Right lobe of liver (tissue), 6 donors: Measurements from ENCODE around the gene PTK7. TPM values are rescaled to one million over a fixed set of nuclear protein-coding genes. Genes with fewer than 3 reads are reported as not detected.

Experiments
- ATAC-seq, 4 donors: fragments of 200-7000 bp; cut with Tn5 transposase; one replicate each; pipeline ENCODE4 v1.9.1; 2020; ENCODE audit warnings: mild to moderate bottlenecking in 4 of 4, moderate library complexity in 4 of 4
- DNase-seq, 3 donors: peaks; one replicate each; pipeline ENCODE4 v3.0.0-alpha.2; 2020
- H3K27ac ChIP-seq, 3 donors: fragments of 200-600 bp; one replicate each; pipeline ENCODE4 v1.8.0; 2022
- H3K27me3 ChIP-seq, 2 donors: fragments of 200-600 bp; one replicate each; pipeline ENCODE4 v1.8.0; 2022
- H3K36me3 ChIP-seq, 4 donors: fragments of 200-600 bp; sonication (generic) in 1 of 4; one replicate each; pipeline versions ENCODE4 v1.5.1 to v1.8.0; 2017 to 2022; ENCODE audit warnings: control low read depth in 1 of 4
- H3K4me1 ChIP-seq, 4 donors: fragments of 200-600 bp; sonication (generic) in 1 of 4; one replicate each; pipeline versions ENCODE4 v1.5.1 to v1.8.0; 2017 to 2022; ENCODE audit warnings: control low read depth in 1 of 4
- H3K4me3 ChIP-seq, 3 donors: fragments of 200-600 bp; one replicate each; pipeline ENCODE4 v1.8.0; 2022
- H3K9me3 ChIP-seq, 4 donors: fragments of 200-600 bp; sonication (generic) in 1 of 4; one replicate each; pipeline versions ENCODE4 v1.5.1 to v1.8.0; 2017 to 2022; ENCODE audit warnings: control low read depth in 1 of 4
- POLR2A ChIP-seq: fragments of 450-650 bp; IDR thresholded peaks from one replicate; pipeline ENCODE4 v1.6.1; 2017; ENCODE audit warnings: antibody characterized with exemption, mild to moderate bottlenecking
- WGBS: methylation state at CpG from one replicate; pipeline ENCODE4 v1.1.6; 2018; ENCODE audit warnings: low coverage, low lambda C conversion rate; ENCODE audit not compliant: insufficient coverage; ENCODE audit errors: missing lambda C conversion rate; 5-methylcytosine and 5-hydroxymethylcytosine counted together
- intact Hi-C, 2 donors: fragments of 100-400 bp; cut with DNase I; formaldehyde crosslinking; loops; one replicate each; pipeline versions ENCODE4 v1.11.2 to v1.14.1; 2022
- total RNA-seq, 6 experiments: library from RNA; depleted of rRNA in 2 of 6; stranded (reverse); fragments of >200 nt in 2 of 6; fragmentation: NEBNext Ultra II Directional in 3 of 6; extraction: Animal tissue kit (Norgen Biotek cat#: 25700) in 3 of 6; gene quantifications; one replicate each; pipeline versions ENCODE4 v1.1.0 to v1.2.4, GENCODE V29; 2016 to 2023
- TF ChIP-seq, protein P1 (sequence below), 4 donors: fragments of 200-600 bp in 3 of 4; fragments of 450-650 bp in 1 of 4; IDR thresholded peaks; one replicate each; pipeline versions ENCODE4 v1.5.1 to v1.8.0; 2016 to 2022; ENCODE audit warnings: antibody characterized with exemption in 4 of 4, mild to moderate bottlenecking in 2 of 4
- donor health status: DM: no; HTN: yes; CAD: no.
- donor health status: DM: no; HTN: no; CAD: no.
- donor health status: DM: no; HTN: no; CAD: no.
- donor health status: DM: no; HTN: yes; CAD: no.
- donor health status: DM: no; HTN: yes; CAD: no.

The PTK7 gene
- total RNA-seq, 6 experiments from 2014 or later, result 0.55 to 1.8 (median 0.99) TPM

DNA sequence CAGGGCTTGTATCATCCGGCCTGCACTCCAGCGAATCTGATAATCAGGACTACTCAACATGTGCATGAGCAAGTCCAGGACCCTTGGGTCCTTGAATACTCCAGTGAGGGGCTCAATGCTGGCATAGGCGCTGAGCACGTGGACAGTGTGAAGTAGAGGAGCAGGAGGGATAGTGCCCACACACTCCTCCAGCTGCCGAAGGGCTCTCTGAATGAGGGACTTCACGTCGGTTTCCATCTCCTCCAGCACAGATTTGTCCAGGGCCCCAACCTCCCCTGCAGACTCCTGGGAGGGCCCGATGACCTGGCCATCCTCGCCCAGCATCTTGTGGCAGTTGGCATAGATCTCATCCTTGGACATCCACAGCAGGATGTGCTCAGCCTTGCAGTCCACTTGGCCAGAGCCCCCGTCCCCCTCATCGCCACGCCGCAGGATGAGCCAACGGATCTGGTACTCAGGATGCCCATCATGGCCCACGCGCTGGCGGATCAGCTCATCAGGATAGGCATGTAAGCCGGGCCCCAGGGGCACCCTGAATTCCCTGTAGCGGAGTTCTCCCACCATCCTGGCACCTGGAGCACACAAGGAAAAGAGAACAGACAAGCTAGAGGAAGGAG is 23.8 kb upstream of the PTK7 start:
- Histone ChIP-seq H3K4me3 (peak overlapping the region in 1 of 3 donors; percentile 94), H3K27ac (peak overlapping the region in 1 of 3 donors; percentile 80), H3K9me3 (no peaks in the 10 kb centered on the region), H3K4me1 (peaks cover 0 to 3% (median 0%) of the 10 kb centered on the region in 4 donors), H3K27me3 (no peaks in the 10 kb centered on the region), H3K36me3 (peaks cover 0 to 34% (median 15%) of the 10 kb centered on the region in 4 donors)
- intact Hi-C loops, result no loop called here
- DNase-seq (peak in 1 of 3 donors; percentile 25), ATAC-seq (no peak)
- WGBS, result 77% methylated on average over 4 of the region's 19 CpGs
- TF ChIP-seq POLR2A, result no peak
- TF ChIP-seq, protein P1, sequence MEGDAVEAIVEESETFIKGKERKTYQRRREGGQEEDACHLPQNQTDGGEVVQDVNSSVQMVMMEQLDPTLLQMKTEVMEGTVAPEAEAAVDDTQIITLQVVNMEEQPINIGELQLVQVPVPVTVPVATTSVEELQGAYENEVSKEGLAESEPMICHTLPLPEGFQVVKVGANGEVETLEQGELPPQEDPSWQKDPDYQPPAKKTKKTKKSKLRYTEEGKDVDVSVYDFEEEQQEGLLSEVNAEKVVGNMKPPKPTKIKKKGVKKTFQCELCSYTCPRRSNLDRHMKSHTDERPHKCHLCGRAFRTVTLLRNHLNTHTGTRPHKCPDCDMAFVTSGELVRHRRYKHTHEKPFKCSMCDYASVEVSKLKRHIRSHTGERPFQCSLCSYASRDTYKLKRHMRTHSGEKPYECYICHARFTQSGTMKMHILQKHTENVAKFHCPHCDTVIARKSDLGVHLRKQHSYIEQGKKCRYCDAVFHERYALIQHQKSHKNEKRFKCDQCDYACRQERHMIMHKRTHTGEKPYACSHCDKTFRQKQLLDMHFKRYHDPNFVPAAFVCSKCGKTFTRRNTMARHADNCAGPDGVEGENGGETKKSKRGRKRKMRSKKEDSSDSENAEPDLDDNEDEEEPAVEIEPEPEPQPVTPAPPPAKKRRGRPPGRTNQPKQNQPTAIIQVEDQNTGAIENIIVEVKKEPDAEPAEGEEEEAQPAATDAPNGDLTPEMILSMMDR (IDR thresholded peaks at IDR 0.05), result no peak

- intact Hi-C loops, result no loop called here
- Histone ChIP-seq H3K4me1 (peaks cover 0 to 4% (median 0%) of the 10 kb centered on the region in 4 donors), H3K27me3 (no peaks in the 10 kb centered on the region), H3K36me3 (peaks cover 0 to 34% (median 14%) of the 10 kb centered on the region in 4 donors), H3K4me3 (peak overlapping the region; percentile 66 to 94 (median 75)), H3K27ac (peak overlapping the region; percentile 75 to 80 (median 79)), H3K9me3 (no peaks in the 10 kb centered on the region)
- WGBS, result 17% methylated on average over 10 of the region's 22 CpGs
- TF ChIP-seq, protein P1 (IDR thresholded peaks at IDR 0.05), result no peak
- TF ChIP-seq POLR2A, result no peak
- ATAC-seq (peak; percentile 31 to 40 (median 34)), DNase-seq (peak in 1 of 3 donors; percentile 49)
Measured at GRCh38 chr6:43052842-43053544, 23.1 kb upstream of the PTK7 start.

- TF ChIP-seq, protein P1 (IDR thresholded peaks at IDR 0.05), result no peak
- peak; percentile 86 for TF ChIP-seq POLR2A
- 2% methylated on average over 11 of the region's 45 CpGs for WGBS
- H3K27ac ChIP-seq, result peak within 1 kb of the TSS; percentile 75 to 80 (median 79)
Measured at GRCh38 chr6:43053545-43054205, 22.4 kb upstream of the PTK7 start, which contains the start of gene CUL7. CUL7 (minus strand) TSS chr6:43053851; CDS start chr6:43052788, 1,063 bp downstream.

GRCh38 chr6:43054206-43054943 is 21.7 kb upstream of the PTK7 start:
- peak overlapping the region; percentile 66 to 94 (median 75) for H3K4me3 ChIP-seq
- intact Hi-C loops, result no loop called here
- ATAC-seq, result peak in 2 of 4 donors; percentile 4 to 5
- peak overlapping the region; percentile 41 to 80 (median 75) for H3K27ac ChIP-seq
- WGBS, result 50% methylated on average over 17 of the region's 17 CpGs
- no peaks in the 10 kb centered on the region for H3K9me3 ChIP-seq
- H3K4me1 ChIP-seq, result peaks cover 0 to 11% (median 5%) of the 10 kb centered on the region in 4 donors
- DNase-seq, result no peak
- TF ChIP-seq, protein P1 (IDR thresholded peaks at IDR 0.05), result no peak
- TF ChIP-seq POLR2A, result no peak
- no peaks in the 10 kb centered on the region for H3K27me3 ChIP-seq
- H3K36me3 ChIP-seq, result peaks cover 0 to 23% (median 6%) of the 10 kb centered on the region in 4 donors

More at GRCh38 chr6:43053545-43054205, 22.4 kb upstream of the PTK7 start, which contains the start of gene CUL7:
- H3K36me3 ChIP-seq, result peaks cover 0 to 30% (median 9%) of the 10 kb centered on the region in 4 donors
- H3K9me3 ChIP-seq, result no peaks in the 10 kb centered on the region
- H3K4me1 ChIP-seq, result peaks cover 0 to 11% (median 4%) of the 10 kb centered on the region in 4 donors
- H3K27me3 ChIP-seq, result no peaks in the 10 kb centered on the region
- peak; percentile 94 to 96 (median 95) for DNase-seq
- intact Hi-C loops, result no loop called here
- ATAC-seq, result peak; percentile 95 to 98 (median 98)
- peak within 1 kb of the TSS; percentile 66 to 94 (median 75) for H3K4me3 ChIP-seq
